Fibroblast of the conjunctiva (primary cell): Measurements from ENCODE around the gene DYSF.

Source experiments
- DNase-seq: peaks from one replicate; pipeline ENCODE4 v3.0.0-alpha.2; 2010; ENCODE audit warnings: low read depth

The DYSF gene

DNA sequence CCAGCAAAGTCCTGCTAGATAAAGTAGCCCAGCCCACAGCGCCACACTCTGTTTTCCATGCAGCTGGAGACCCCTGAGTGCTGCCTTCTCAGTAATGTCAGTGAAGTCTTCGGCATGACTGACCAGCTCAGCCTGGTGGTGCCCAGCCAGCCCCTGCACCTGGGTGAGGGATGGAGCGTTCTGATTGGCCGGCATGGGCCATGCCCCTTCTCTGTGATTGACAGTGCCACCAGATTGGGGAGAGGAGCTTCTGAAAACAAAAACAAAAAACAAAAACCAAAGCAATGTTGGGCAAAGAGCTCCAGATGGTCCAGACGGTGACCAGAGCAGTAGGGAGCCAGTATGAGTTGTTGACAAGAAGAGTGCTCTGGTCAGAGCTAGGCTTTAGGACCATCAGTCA lies 122.6 kb downstream of the DYSF start:
- DNase-seq, result no peak

DNA sequence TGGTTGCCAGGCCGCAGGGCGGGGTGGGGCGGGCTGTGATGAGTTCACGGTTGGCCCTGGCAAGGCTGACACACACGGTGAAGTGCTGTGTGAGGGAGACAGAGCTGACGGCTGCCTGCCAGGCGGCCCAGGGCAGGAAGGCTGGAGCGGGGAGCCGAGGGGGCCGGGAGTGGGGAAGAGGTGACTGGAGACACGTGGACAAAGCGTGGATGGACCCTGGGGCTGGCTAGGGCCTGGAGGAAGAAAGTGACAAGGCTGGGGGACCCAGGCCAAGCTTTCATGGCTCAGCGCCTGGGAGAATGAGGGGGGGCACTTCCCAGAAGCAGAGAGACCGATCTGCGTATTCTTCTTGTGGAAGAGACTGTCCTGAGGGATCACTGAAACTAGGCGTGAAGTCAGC lies 123.2 kb downstream of the DYSF start:
- DNase-seq, result no peak

DNA sequence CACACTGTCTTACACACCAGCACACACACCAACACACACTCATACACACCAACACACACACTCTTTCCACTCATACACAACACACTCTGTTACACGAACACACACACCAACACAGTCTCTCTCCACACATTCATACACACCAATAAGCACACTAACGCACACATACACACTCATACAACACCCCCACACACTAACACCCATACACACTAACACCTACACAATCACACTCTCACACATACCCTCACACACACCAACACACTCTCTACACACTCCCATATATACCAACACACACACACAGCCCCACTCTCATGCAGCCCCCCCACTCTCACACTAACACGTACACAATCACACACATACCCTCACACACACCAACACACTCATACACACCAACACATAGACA lies 123.8 kb downstream of the DYSF start:
- no peak for DNase-seq

DNA sequence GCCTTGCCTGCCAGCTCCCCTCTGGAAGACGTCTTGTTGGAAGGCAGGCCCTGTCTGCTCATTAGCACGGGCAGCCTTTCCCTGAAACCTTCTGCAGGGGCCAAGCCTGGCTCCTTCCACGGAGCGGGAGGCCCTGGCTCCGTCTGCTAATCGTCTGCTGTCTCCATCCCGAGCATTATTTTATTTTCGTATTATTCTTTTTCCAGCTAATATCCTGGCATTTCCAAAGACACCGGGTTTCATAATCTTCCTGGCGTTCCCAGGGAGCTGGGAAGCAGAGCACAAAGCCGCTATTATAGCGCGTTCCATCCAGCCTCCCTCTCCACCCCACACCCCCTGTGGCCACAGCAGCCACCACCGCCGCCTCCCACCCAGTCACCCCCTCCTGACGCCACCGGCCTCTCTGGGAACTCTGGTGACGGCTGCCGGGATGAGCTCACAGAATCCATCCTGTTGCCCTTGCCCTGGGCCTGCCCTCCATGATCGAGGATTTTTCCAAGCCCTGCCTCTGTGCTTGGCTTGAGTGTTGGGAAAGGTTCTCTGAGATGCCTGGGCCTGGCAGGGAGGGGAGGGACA lies 125.5 kb downstream of the DYSF start:
- DNase-seq, result no peak

DNA sequence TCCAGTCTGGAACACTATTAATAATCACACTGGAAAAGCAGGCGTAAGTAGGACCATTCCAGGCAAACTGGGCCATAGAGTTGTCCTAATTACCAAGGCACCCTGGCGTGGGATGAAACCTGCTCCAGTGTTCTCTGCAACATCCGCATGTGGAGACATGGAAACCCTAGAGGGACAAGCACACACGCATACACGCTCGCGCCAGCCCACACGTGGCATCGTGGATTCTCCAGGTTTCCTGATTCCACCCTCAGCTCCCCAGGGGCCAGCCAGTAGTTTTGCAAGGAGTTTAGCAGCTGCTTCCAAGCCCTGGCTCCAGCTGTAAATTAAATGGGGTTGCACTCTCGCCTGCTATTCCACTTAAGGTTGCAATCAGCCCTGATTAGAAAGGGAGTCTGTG lies 127.7 kb downstream of the DYSF start:
- no peak for DNase-seq

DNA sequence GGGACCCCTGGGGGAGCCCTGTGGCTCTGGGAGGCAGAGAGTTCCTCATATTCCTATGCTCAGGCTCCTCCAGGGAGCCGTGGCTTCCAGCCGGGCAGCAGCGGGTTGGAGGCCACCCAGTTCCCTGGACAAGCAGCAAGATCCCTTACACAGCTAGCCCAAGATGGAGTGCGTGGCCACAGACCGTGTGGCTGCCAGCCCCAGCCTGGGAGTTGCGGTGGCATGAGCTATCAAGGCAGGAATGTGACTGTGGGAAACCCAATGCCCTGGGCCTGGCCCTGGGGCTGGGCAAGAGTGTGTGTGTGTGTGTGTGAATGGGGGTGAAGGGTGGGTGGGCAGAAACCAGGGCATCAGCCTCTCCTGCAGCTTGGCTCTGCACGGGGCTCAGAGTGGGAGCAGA lies 130.5 kb downstream of the DYSF start:
- no peak for DNase-seq

DNA sequence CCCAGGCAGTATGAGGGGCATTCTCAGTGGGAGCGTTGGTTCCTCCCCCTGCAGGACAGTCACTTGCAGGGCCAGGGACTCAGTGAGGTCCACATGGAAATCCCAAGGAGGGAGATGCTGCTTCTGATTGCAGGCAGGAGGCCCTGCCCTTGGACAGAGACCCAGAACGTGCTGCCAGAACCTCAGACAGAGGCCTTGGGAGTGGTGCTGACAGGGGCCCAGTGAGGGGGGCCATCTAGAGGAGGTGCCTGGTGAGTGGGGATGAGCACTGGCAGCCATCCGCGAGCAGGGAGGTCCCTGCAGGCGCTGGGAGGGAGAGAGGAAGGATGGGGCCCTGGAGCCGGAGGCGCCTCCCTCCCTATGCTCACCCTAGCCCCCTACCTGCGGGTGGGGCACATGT lies 133.1 kb downstream of the DYSF start:
- no peak for DNase-seq

DNA sequence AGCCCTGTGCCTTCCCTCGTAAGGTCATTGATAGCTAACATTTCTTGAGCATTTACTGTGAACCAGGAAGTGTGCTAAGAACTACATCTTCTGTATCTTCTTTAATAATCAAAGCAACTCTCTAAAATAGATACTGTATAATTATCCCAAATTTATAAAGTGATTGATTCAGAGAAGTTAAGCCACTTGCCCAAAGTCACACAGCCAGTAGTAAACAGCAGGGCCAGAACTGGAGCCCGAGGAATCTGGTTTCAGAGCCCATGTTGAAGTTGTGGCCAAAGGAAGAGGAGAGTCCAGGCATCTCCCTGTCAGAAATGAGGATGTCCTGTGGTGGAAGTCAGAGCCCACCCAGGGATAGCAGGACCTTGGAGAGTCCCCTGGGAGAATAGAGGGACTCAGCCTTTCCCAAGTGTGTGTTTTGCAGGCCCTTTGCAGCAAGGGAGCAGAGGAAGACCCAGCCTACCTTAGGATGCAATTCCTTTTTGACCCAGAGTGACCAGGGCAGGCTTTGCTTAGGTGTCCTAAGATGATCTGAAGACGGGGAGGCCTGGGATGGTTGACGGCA lies 134.2 kb downstream of the DYSF start:
- no peak for DNase-seq

DNA sequence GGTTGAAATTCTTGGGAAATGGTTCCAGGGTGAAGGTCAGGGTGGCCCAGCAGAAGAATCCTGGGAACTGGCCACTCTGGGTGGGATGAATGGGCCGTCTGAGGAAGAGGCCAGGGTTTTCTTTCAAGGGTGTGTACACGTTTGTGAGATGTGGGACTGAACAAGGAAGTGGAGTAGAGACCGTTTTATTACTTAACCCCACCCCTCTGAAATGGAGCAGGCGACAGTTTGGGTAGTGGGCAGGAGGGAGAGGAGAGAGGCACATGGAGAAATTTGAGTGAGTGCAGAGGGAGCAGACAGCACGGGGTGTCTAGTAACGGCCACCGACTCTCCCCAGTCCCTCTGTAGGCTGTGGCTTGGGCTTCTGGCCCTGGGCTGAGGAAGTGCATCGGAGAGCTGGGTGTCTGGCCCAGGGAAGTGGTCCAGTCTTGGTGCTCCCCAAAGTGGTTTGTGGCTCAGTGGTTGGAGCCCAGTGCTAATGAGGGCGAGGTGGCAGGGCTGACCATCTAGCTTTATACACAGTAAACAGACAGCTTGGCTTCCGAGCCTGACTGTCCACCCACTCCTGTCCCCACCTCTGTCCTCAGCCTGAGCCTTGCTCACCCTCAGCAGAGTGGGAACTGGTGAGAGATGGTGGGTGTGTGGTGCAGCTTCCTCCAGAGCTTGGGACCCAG lies 135.3 kb downstream of the DYSF start:
- no peak for DNase-seq

DNA sequence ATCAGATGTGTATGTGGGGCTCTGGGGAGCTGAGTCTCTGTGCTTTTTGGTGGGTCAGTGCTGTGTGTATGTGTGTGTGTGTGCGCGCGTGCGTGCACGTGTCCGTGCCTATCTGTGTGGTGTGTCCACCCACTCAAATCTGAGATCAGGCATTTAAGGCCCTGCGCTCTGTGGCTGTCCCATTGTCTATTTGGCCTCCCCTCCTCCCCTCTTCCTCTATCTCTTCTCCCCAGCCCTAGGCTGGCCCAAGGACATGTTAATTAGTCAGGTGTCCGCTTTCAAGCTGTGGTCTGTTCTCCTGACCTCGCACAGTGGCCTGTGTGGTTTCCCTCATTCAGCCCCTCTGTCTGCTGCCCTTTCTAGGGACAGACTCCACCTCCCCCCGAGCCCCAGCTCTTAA lies 136.4 kb downstream of the DYSF start:
- DNase-seq, result no peak

DNA sequence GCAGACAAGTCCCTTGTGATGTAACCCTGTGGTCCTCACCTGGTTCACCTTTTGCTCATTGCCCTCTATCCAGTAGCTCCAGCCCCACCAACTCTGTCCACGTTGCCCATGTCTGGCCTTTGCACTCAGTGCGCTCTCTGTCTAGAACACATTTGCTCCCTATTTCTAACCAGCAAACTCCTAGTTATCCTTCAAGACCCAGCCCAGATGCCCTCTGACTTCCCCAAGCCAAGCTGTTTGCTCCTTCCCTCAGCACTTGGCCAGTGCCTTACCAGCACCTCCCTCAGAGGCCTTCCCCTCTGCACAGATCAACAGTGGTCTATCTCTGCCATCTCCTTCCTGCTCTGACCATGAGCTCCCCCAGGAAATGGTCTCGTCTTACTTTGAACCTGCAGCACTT lies 137.7 kb downstream of the DYSF start:
- no peak for DNase-seq

DNA sequence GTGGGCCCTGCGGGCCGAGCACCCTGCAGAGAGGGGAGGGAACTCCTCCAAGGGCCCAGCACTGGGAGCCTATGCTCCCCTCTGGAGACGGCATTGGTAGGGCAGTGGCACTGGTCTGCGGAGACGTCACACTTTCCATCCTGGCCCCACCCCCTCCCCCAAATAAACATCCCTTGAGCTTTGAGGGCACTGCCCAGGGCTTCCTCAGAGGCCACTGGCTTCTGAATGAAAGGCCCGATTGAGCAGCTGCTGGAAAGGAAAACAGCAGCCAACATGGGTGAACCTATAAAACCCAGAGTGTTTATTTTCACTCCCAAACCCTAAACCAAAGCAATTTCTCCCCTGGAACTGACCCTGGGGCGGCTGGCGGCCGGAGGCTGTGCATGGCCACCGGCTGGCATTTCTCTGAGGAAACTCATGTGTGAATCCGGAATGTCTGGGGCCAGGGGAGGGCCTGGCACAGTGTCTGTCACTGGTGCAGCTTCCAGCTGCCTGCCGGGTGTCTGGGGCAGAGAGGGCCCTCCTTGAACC lies 138.9 kb downstream of the DYSF start:
- DNase-seq, result no peak

DNA sequence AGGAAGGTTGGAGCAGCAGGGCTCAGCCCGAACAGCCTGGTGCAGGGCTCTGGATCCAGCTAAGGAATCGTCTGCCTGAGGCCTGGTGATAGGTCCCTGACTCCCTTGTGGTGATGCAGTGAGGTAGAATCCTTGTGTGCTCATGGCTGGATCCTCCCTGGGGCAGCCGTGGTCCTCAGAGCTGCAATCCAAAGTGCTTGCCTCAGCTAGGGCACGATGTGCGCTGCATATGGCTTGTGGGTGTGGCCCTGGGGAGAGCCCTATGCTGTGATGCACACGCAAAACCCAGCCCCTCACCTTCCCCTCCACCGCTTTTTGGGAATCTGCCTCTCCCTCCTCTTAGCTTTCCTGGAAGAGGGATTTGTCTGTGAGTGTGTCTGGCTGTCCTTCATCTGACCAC lies 142.2 kb downstream of the DYSF start:
- no peak for DNase-seq

DNA sequence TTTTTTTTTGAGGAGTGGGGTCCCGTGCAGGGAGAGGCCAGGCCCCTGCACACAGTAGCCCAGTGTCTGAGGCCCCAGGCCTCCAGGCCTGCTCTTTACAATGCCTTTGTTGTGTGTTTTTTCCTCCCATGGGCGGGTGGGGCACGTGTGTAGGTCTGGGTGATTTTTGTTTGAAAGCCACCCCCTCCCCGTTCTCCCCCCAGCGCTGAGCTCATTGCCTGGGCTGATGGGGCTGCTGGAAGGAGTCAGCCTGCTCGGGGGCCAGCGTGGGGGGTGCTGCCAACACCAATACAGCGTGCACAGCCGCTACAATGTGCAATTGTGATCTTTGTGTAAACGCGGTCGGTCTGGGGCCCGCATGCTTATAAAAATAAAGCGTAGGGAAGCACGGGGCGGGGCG lies 142.7 kb downstream of the DYSF start:
- no peak for DNase-seq

DNA sequence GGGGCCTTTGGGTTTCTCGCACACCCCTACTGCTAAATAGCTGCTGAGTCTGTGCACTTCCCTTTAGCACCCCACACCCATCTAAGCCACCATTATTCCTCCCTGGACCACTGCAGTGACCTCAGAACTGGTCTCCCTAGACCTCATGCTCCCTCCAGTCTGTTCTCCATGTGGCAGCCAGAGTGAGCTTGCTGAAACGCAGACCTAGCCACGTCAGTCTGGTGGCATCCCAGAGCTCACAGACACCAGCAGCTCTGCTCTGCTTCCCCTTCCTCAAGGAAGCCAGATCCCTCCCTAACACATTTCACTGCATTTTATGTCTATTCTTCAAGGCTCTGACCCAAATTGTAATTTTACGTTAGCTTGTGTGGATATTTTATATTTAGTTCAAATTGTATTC lies 144.4 kb downstream of the DYSF start:
- no peak for DNase-seq

DNA sequence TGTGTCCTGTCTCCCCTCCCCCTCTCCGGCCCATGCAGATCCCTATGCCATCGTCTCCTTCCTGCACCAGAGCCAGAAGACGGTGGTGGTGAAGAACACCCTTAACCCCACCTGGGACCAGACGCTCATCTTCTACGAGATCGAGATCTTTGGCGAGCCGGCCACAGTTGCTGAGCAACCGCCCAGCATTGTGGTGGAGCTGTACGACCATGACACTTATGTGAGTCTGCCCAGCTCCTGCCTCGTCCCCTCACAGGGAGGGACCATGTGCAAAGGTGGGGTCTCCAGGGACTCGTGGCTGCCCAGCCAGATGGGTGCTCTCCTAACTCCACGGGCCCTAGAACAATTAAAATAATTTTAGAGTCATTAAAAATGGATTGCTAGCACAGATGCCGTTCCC lies 145.2 kb downstream of the DYSF start:
- no peak for DNase-seq

DNA sequence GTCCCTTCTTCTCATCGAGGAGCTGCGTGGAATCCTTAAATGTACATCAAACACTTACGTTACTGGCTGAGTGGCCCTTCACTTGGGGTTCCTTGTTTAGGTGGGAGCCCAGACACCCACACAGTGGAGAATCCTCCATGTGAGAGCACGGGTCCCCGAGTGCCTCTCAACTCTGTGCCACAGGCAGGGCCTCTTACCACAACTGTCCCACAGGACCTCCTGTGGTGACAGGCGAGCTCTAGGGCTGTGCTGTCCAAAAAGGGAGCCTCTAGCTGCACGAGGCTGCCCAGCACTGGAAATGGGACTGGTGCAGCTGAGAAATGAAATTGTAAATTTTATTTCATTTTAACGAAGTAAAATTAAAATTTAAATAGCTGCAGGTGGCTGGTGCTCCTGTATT lies 145.7 kb downstream of the DYSF start:
- DNase-seq, result no peak

DNA sequence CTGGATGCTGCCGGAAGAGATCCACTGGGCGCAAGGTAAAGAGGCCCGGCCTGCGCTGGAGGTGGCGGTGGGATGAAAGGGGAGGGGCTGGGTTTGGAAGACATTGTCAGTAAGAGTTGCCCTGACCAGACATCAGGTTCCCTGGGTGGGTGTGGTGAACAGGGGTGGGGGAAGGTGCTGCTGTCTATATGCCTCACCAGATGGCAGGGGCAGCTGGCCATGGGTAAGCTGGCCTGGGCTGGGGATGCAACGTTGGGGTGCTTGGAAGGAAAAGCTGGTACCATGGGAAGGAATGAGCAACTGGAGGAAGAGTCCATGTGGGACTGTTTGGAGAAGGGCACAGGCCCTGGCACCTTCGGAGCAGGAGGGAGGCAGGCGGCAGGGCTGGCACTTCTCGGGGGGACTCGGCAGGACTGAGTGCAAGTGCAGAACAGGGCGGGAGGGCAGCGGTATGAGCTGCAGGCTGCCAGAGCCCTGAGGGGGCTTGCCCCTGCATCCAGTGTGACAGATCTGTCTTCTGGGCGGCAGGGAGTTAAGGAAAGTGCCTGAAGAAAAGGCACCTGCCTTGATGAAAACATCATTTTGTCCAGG lies 146.4 kb downstream of the DYSF start:
- DNase-seq, result no peak

DNA sequence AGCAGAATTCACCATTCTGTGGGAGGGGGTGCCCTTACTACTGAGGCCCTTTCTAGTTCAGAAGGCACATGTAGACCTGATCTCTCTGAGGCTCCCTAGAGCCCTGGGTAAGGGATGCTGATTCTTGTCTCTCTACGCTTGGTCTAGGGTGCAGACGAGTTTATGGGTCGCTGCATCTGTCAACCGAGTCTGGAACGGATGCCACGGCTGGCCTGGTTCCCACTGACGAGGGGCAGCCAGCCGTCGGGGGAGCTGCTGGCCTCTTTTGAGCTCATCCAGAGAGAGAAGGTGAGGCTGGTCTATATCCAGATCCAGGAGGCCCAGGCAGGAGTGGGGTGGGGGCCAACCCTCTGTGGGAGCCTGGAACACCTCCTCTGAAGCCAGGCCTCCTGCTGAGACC lies 147.2 kb downstream of the DYSF start:
- DNase-seq, result no peak

DNA sequence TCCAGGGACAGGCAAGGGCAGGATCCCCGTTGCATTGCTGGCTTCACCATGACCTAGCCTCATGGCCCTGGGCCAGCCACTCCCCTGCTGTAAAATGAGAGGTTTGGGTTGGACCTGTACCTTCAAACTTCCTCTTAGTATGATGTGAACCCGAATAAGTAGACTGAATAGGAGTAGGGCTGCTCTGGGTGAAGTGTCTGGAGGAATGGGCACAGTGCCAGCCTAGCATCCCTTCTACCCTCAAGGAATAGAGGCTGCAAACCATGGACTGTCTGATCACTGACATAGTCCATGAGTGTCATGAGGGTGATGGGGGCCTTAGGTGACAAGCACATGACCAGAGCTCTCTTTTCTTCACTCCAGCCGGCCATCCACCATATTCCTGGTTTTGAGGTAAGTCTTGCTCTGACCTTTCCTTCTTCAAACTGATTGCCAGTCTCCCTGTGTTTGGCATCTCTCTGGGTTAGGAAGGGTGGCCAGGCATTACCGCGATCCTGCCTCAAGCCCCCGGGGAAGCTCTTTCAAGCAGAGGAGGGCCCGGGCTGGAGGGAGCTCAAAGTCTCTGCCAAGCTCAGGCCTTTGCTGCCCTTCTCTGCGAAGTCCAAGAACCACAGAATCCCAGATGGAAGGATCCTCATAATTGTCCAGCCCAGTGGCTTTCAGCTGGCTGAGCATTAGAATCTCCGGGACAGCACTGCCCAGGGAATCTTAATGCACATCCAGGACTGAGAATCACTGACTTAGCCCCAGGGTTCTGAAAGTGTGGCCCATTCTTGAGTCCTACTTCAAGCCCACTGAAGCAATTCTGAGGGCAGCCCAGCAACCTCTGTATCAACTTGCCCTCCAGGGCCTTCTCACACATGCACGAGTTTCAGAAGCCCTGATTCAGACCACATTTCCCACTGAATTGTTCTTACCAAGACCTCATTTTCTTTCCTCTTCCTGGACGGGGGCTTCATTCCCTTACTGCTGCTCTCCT lies 148.1 kb downstream of the DYSF start:
- DNase-seq, result no peak

DNA sequence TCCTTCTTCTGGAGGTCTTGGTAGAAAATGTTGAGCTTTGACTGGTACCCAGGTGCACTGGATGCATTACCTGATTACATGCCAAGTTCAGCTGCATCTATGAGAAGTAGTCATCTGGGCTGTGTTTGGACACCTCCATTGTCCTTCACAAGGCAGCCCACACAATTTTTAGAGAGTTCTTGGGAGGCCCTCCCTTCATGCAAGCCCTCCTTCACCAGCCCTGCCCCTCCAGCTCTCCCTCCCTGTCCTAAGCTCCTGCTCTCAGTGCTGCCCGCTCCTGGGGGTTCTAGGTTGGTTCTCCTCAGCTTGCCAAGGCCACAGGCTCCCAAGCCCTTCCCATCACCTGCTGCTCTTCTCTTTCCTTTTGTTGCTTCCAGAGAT lies 148.7 kb downstream of the DYSF start:
- no peak for DNase-seq

DNA sequence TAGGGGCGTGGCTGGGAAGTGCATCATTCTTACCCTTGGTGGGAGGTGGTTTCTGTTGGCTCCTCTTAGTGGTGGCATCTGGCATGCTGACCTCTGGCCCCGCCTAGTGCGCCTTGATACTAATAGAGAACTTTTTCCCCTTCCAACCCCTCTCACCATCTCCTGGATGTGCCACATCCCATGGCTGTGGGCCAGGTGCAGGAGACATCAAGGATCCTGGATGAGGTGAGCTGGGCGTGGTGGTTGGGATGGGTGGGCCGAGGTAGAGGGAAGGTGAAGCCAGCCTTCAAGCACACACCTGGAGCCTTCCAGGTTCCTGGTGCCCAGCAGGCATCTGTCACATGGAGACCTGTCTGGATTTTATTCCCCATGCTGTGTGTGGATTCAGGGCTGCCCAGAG lies 149.2 kb downstream of the DYSF start:
- no peak for DNase-seq
